Uterus (tissue), 2 donors: ENCODE data around the gene CXCL14.

Source experiments
- POLR2A ChIP-seq, 2 donors: fragments of 450-650 bp; IDR thresholded peaks; one replicate each; pipeline ENCODE4 v1.6.1; 2016; ENCODE audit warnings: antibody characterized with exemption in 2 of 2, mild to moderate bottlenecking in 1 of 2, moderate library complexity in 1 of 2
- TF ChIP-seq, protein P1 (sequence below), 4 experiments: fragments of 200-600 bp in 2 of 4; fragments of 450-650 bp in 2 of 4; sonication (generic) in 2 of 4; IDR thresholded peaks; one replicate each; pipeline ENCODE4 v1.5.1; 2016 to 2019; ENCODE audit warnings: antibody characterized with exemption in 4 of 4, mild to moderate bottlenecking in 2 of 4, moderate library complexity in 1 of 4

DNA sequence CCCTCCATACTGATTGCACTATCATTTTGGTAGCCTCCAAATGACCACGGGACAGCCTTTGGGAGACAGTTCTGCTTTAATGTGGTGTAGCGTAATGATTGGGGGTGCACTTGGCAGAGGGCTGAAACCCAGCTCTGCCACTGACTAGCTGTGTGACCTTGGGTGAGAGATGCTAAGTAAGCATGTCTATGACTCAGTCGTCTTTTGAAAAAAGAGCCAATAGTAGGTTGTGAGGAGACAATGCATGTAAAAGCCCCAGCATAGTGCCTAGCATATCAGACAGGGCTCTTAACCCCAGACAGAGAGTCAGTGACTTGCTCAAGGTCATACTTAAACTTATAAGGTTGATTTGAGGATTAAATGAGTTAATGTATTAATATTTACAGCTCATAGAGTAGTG, 18.0 kb upstream of the CXCL14 start:
- TF ChIP-seq, protein P1, sequence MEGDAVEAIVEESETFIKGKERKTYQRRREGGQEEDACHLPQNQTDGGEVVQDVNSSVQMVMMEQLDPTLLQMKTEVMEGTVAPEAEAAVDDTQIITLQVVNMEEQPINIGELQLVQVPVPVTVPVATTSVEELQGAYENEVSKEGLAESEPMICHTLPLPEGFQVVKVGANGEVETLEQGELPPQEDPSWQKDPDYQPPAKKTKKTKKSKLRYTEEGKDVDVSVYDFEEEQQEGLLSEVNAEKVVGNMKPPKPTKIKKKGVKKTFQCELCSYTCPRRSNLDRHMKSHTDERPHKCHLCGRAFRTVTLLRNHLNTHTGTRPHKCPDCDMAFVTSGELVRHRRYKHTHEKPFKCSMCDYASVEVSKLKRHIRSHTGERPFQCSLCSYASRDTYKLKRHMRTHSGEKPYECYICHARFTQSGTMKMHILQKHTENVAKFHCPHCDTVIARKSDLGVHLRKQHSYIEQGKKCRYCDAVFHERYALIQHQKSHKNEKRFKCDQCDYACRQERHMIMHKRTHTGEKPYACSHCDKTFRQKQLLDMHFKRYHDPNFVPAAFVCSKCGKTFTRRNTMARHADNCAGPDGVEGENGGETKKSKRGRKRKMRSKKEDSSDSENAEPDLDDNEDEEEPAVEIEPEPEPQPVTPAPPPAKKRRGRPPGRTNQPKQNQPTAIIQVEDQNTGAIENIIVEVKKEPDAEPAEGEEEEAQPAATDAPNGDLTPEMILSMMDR (IDR thresholded peaks at IDR 0.05): no peak
- TF ChIP-seq POLR2A (IDR thresholded peaks at IDR 0.05): no peak
